ENCODE results near the gene SETDB2. TPM values are rescaled to one million over a fixed set of nuclear protein-coding genes. Genes with fewer than 3 reads are reported as not detected.

The SETDB2 gene
- total RNA-seq, 1 donor, result 11.0 TPM

DNA sequence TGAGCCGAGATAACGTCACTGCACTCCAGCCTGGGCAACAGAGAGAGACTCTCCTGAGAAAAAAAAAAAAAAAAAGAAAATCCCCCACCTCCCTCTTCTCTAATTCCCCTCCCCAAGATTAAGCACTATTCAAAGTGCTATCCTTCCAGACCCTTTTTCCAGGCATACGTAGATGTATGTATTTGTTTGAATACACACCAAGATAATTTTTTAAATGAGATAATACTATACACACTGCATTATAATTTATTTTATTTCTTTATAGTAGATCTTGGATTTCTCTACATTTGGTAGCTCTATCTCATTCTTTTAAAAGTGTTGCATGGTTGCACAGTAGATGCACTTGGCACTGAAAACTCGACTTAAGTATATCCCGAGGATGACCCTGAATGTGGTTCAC is 32.7 kb upstream of the SETDB2 start:
- TF ChIP-seq, protein P1, sequence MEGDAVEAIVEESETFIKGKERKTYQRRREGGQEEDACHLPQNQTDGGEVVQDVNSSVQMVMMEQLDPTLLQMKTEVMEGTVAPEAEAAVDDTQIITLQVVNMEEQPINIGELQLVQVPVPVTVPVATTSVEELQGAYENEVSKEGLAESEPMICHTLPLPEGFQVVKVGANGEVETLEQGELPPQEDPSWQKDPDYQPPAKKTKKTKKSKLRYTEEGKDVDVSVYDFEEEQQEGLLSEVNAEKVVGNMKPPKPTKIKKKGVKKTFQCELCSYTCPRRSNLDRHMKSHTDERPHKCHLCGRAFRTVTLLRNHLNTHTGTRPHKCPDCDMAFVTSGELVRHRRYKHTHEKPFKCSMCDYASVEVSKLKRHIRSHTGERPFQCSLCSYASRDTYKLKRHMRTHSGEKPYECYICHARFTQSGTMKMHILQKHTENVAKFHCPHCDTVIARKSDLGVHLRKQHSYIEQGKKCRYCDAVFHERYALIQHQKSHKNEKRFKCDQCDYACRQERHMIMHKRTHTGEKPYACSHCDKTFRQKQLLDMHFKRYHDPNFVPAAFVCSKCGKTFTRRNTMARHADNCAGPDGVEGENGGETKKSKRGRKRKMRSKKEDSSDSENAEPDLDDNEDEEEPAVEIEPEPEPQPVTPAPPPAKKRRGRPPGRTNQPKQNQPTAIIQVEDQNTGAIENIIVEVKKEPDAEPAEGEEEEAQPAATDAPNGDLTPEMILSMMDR (IDR thresholded peaks at IDR 0.05; ENCODE audit: insufficient read depth, low read length), result no peak
- no peak for DNase-seq (ENCODE audit: low read depth)
- no peak overlapping the region for H3K4me3 ChIP-seq (ENCODE audit: low read depth, low read length)

DNA sequence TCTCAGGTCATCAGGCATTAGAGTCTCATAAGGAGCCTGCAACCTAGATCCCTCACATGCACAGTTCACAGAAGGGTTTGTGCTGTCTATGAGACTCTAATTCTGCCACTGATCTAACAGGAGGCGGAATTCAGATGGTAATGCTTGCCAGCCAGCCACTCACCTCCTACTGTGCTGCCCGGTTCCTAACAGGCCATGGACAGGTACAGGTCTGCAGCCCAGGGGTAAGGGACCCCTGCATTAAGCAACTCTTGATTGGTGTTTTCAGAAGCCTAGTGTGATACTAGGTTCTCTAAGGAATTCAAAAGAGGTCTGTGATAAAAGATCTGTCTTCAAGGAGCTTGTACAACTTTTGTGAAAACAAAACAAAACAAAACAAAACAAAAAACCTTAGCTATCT is 31.3 kb upstream of the SETDB2 start:
- DNase-seq (ENCODE audit: low read depth), result no peak
- TF ChIP-seq, protein P1 (IDR thresholded peaks at IDR 0.05; ENCODE audit: insufficient read depth, low read length), result no peak
- H3K4me3 ChIP-seq (ENCODE audit: low read depth, low read length), result no peak overlapping the region

DNA sequence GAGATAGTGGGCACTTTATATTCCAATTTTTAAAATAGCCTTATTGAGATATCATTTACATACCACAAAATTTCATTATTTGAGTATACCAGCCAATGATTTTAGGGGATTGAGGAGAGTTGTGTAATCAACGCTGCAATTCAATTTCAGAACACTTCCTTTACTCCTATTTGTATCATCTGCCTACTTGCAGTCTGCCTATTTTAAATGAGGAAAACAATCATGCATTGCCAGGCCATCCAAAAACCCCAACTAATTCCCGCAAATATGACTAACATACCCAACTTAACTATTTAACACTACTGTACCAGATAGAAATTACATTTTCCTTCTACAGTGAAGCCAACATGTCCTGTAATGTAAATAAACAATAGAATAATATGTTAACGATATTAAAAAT is 26.9 kb upstream of the SETDB2 start:
- no peak for DNase-seq (ENCODE audit: low read depth)
- TF ChIP-seq, protein P1 (IDR thresholded peaks at IDR 0.05; ENCODE audit: insufficient read depth, low read length), result no peak
- H3K4me3 ChIP-seq (ENCODE audit: low read depth, low read length), result no peak overlapping the region

DNA sequence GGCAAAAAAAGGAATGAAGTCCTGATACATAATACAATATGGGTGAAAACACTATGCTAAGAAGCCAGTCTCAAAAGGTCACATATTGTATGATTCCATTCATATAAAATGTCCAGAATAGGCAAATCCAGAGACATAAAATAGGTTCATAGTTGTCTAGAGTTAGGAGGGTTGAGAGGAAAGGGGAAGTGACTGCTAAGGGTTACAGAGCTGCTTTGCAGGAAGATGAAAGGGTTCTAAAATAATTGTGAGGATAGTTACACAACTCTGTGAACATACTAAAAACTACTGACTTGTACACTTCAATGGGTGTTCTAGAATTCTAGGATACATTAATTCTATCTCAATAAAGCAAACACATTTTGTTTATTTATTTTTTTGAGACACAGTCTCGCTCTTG is 25.9 kb upstream of the SETDB2 start:
- DNase-seq (ENCODE audit: low read depth), result no peak
- TF ChIP-seq, protein P1 (IDR thresholded peaks at IDR 0.05; ENCODE audit: insufficient read depth, low read length), result no peak

DNA sequence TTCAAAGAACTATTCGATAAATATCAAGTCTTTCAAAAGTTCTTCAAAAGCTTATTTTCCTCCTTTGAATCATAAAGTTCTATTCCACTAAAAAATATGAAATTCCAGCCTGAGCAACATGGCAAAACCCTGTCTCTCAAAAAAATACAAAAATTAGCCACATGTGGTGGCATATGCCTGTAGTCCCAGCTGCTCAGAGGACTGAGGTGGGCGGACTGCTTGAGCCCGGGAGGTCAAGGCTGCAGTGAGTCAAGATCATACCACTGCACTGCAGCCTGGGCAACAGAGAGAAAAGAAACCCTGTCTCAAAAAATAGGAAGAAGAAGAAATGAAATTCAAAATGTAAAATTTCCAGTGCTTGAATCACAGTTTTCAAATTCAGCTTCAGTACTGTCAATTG is 24.8 kb upstream of the SETDB2 start:
- no peak overlapping the region for H3K4me3 ChIP-seq (ENCODE audit: low read depth, low read length)
- TF ChIP-seq, protein P1 (IDR thresholded peaks at IDR 0.05; ENCODE audit: insufficient read depth, low read length), result no peak
- no peak for DNase-seq (ENCODE audit: low read depth)

More for the DNA sequence above, 25.9 kb upstream of the SETDB2 start:
- H3K4me3 ChIP-seq (ENCODE audit: low read depth, low read length), result no peak overlapping the region

DNA sequence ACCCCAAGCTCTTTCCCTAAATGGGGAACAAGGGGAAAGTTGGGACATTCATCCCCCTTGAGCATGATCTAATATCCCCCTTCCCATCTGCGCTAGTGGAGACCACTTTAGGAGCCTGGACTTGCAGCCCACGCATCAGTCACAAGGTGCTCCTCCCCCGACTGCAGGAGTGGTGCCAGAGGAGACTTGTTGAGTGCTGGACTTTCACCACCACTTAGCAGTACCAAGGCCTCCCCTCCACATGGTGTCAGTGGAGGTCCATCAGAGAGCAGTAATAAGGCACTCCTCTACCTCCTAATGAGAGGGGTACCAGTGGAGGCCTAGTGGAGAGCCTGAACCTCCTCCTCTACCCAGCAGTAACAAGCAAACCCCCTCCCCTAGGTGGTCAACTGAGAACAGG is 22.7 kb upstream of the SETDB2 start:
- no peak overlapping the region for H3K4me3 ChIP-seq (ENCODE audit: low read depth, low read length)
- no peak for DNase-seq (ENCODE audit: low read depth)
- TF ChIP-seq, protein P1 (IDR thresholded peaks at IDR 0.05; ENCODE audit: insufficient read depth, low read length), result no peak

DNA sequence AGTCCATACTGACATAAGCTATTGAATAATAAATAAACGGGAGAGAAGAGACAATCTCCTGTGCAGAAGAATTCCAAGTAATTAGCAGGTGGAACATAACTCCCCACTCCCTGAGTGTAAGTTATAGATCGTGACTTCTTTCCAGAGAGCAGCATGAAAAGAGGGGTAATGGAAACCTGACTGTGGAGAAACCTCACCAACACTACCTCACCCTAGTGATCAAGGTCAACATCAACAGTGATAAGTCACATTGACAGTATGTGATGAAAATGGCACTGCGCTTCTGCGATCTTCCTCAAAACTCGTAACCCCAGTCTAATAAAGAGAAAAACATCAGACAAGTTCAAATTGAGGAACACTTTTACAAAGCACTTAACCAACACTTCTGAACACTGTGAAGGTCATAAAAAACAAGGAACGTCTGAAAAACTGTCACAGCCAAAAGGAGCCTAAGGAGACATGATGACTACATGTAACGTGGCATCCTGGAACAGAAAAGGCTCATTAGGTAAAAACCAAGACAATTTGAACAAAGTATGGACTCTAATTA is 20.0 kb upstream of the SETDB2 start:
- H3K4me3 ChIP-seq (ENCODE audit: low read depth, low read length), result no peak overlapping the region
- DNase-seq (ENCODE audit: low read depth), result no peak
- TF ChIP-seq, protein P1 (IDR thresholded peaks at IDR 0.05; ENCODE audit: insufficient read depth, low read length), result no peak

Data from fibroblast of the aortic adventitia (primary cell).